CD4-positive, alpha-beta T cell (primary cell): Measurements from ENCODE around the gene RGL1. TPM values are rescaled to one million over a fixed set of nuclear protein-coding genes. Genes with fewer than 3 reads are reported as not detected.
A peak's percentile ranks its signal among the peaks of the same experiment; 100 is the strongest.

ENCODE experiments used
- ATAC-seq: fragments of 200-7000 bp; cut with Tn5 transposase; one replicate; pipeline ENCODE4 v1.10.0; 2022; ENCODE audit warnings: mild to moderate bottlenecking; ENCODE audit not compliant: poor library complexity
- CTCF ChIA-PET: fragments of 350-600 bp; sonication (Branson Sonifier 250); formaldehyde crosslinking; loops from one replicate; lab custom pipeline; 2021; ENCODE audit warnings: antibody characterized with exemption, inconsistent platforms; lab: Charles Lee
- POLR2A ChIA-PET: fragments of 350-600 bp; sonication (Branson Sonifier 250); formaldehyde crosslinking; loops from one replicate; lab custom pipeline; 2021; ENCODE audit warnings: antibody characterized with exemption, inconsistent platforms; lab: Charles Lee
- DNase-seq, 14 experiments: peaks; one replicate each; pipeline ENCODE4 v3.0.0-alpha.2; 2013 to 2020; ENCODE audit warnings: mixed read lengths in 2 of 14
- H3K27ac ChIP-seq, 2 donors: one replicate each; pipeline versions ENCODE4 v1.5.1 to v1.7.0; 2013; ENCODE audit warnings: low read length in 2 of 2, low read depth in 1 of 2, mild to moderate bottlenecking in 1 of 2
- H3K27me3 ChIP-seq, 2 experiments: 1 replicate in 1 of 2; 2 replicates in 1 of 2; pipeline versions ENCODE4 v1.6.1 to v1.7.0; 2013; ENCODE audit warnings: low read length in 2 of 2, control low read depth in 1 of 2, mild to moderate bottlenecking in 1 of 2, moderate library complexity in 1 of 2; ENCODE audit not compliant: insufficient read depth in 2 of 2, control insufficient read depth in 1 of 2
- H3K36me3 ChIP-seq: one replicate; pipeline ENCODE4 v1.6.1; 2013; ENCODE audit warnings: low read length, control low read depth; ENCODE audit not compliant: insufficient read depth
- H3K4me1 ChIP-seq: one replicate; pipeline ENCODE4 v1.6.1; 2013; ENCODE audit warnings: low read length, control low read depth; ENCODE audit not compliant: insufficient read depth
- H3K4me3 ChIP-seq: one replicate; pipeline ENCODE4 v1.5.1; 2013; ENCODE audit warnings: mild to moderate bottlenecking, low read length, moderate library complexity
- H3K9me3 ChIP-seq, 2 experiments: 1 replicate in 1 of 2; 2 replicates in 1 of 2; pipeline versions ENCODE4 v1.6.1 to v1.7.0; 2013; ENCODE audit warnings: low read length in 2 of 2, mild to moderate bottlenecking in 2 of 2, control low read depth in 1 of 2, moderate library complexity in 1 of 2; ENCODE audit not compliant: control insufficient read depth in 1 of 2, insufficient read depth in 1 of 2
- H3K27ac Mint-ChIP-seq: one replicate; pipeline ENCODE4 v1.8.0; 2020; ENCODE audit warnings: mixed read lengths
- H3K27me3 Mint-ChIP-seq: one replicate; pipeline ENCODE4 v1.8.0; 2021; ENCODE audit warnings: mixed read lengths
- H3K36me3 Mint-ChIP-seq: one replicate; pipeline ENCODE4 v1.8.0; 2021; ENCODE audit warnings: low read depth, mixed read lengths
- H3K4me1 Mint-ChIP-seq: one replicate; pipeline ENCODE4 v1.8.0; 2021; ENCODE audit warnings: low read depth, mixed read lengths
- H3K4me3 Mint-ChIP-seq: one replicate; pipeline ENCODE4 v1.8.0; 2020; ENCODE audit warnings: mild to moderate bottlenecking, mixed read lengths
- H3K9me3 Mint-ChIP-seq: one replicate; pipeline ENCODE4 v1.8.0; 2020; ENCODE audit warnings: mixed read lengths
- intact Hi-C, 2 experiments: fragments of 100-400 bp; cut with DNase I in 1 of 2; cut with micrococcal nuclease in 1 of 2; formaldehyde crosslinking; loops; one replicate each; pipeline versions ENCODE4 v1.15.1 to v1.9.0; 2023 to 2025; cut with DNase I, micrococcal nuclease
- total RNA-seq, 174 experiments: library from RNA in 2 of 174; stranded (reverse) in 2 of 174; gene quantifications; one replicate each; pipeline ENCODE4 v1.2.3 and lab custom pipeline; 2021 to 2026
- TF ChIP-seq, protein P1 (sequence below): fragments of 200-600 bp; IDR thresholded peaks from one replicate; pipeline ENCODE4 v1.8.0; 2022; ENCODE audit warnings: antibody characterized with exemption, mild to moderate bottlenecking

Gene RGL1
- total RNA-seq, 2 experiments from 2014 or later = 1.2 to 1.8 TPM

DNA sequence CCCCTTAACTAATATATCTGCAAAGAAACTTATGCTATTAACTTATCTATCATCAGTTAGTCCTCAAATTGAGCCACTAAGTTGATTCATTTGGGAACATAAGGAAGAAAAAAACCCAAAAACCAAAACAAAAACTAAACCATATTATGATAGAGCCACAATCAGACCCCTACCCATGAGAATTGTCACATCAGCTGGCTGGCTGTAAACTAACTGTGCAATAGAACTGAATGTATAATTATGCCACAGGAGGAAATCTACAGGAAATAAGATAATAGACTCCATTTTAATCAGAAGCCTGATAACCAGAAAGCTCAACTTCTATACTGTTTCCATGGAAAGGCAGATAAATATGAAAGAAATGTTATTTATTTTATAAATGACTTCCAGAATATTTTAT, 110.0 kb downstream of the RGL1 start:
- Mint-ChIP-seq H3K27ac (no peak overlapping the region), H3K4me3 (no peak overlapping the region)

DNA sequence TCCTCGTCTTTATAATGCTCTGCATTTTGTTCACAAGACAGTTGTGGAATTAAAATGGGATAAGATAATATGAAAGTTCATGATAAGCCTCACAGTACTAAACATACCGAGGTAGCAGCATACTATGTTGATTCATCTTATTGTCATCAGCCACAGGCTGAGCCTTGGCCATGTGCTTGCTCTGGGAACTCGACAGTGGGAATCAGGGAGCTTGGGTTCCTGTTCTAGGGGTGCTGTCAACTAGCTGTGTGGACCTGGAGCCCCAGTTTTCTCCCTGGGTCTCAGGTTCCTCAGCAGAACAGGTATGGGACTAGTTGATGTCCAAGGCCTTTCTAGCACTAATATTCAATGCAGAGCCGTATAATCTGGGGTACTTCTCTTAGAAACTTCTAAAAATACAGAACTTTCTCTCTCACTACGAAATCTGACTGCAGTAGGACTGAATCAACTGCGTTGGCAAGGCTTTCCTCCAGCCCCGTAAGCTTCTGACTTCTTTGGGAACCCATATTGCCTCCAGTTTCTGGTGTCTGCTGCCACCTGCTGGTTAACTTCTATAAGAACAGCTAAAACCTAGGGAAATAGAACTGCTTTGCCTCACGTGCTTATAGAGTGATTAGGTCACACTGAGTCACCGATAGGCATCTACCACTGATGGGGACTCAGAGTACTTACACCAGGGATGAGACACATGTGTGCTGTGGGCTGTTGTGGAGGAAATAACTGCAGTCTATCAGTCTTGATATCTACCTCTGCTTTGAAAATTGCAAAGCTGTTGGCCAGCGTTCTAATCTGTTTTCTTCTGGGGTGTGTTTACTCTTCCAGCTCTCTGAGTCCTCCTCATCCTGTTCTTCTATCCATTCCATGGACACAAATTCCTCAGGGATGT, 110.9 kb downstream of the RGL1 start:
- Mint-ChIP-seq H3K4me3 (no peak overlapping the region), H3K4me1 (peaks cover 11% of the 10 kb centered on the region), H3K27ac (no peak overlapping the region), H3K36me3 (peaks cover 8% of the 10 kb centered on the region), H3K27me3 (no peaks in the 10 kb centered on the region), H3K9me3 (no peaks in the 10 kb centered on the region)
- TF ChIP-seq, protein P1, sequence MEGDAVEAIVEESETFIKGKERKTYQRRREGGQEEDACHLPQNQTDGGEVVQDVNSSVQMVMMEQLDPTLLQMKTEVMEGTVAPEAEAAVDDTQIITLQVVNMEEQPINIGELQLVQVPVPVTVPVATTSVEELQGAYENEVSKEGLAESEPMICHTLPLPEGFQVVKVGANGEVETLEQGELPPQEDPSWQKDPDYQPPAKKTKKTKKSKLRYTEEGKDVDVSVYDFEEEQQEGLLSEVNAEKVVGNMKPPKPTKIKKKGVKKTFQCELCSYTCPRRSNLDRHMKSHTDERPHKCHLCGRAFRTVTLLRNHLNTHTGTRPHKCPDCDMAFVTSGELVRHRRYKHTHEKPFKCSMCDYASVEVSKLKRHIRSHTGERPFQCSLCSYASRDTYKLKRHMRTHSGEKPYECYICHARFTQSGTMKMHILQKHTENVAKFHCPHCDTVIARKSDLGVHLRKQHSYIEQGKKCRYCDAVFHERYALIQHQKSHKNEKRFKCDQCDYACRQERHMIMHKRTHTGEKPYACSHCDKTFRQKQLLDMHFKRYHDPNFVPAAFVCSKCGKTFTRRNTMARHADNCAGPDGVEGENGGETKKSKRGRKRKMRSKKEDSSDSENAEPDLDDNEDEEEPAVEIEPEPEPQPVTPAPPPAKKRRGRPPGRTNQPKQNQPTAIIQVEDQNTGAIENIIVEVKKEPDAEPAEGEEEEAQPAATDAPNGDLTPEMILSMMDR = peak; percentile 85
- ChIA-PET POLR2A (interaction anchor here (0.6 to 2.8 kb wide), 8 partner anchors 27 to 289 kb away, joined by 3 to 15 read pairs (median 5); partner anchors contain the start of genes APOBEC4 and TSEN15), CTCF (interaction anchor here (0.6 to 4.2 kb wide), 25 partner anchors 10 to 287 kb away, joined by 3 to 57 read pairs (median 3); partner anchors contain the start of genes APOBEC4 and TSEN15)
- Histone ChIP-seq H3K4me1 (peaks cover 9% of the 10 kb centered on the region), H3K27ac (no peak overlapping the region), H3K9me3 (no peaks in the 10 kb centered on the region), H3K4me3 (no peak overlapping the region), H3K36me3 (peaks cover 2% of the 10 kb centered on the region), H3K27me3 (no peaks in the 10 kb centered on the region)
- ATAC-seq (peak; percentile 94), DNase-seq (peak; percentile 43 to 90 (median 60))
- intact Hi-C loops = loop anchor here (1.0 to 10.0 kb wide), 7 partner anchors 136 to 634 kb away; partner anchors contain the start of gene TSEN15 (in 1 of the 2)

More for the DNA sequence above, 110.0 kb downstream of the RGL1 start:
- Mint-ChIP-seq H3K4me1 (peaks cover 11% of the 10 kb centered on the region), H3K9me3 (no peaks in the 10 kb centered on the region), H3K27me3 (no peaks in the 10 kb centered on the region), H3K36me3 (peaks cover 8% of the 10 kb centered on the region)
- TF ChIP-seq, protein P1 = no peak
- H3K27me3 ChIP-seq = no peaks in the 10 kb centered on the region
- H3K27ac ChIP-seq = no peak overlapping the region
- H3K9me3 ChIP-seq = no peaks in the 10 kb centered on the region
- CTCF ChIA-PET = interaction anchor here (0.9 to 4.2 kb wide), 5 partner anchors 12 to 261 kb away, joined by 3 to 57 read pairs (median 11); partner anchors contain the start of genes APOBEC4 and TSEN15
- POLR2A ChIA-PET = interaction anchor here (1.6 to 2.8 kb wide), 2 partner anchors 259 to 263 kb away, joined by 10 to 15 read pairs; partner anchors contain the start of gene APOBEC4
- ATAC-seq (no peak), DNase-seq (no peak)
- no peak overlapping the region for H3K4me3 ChIP-seq
- intact Hi-C loops = loop anchor here in 1 of 2 experiments (5.0 to 10.0 kb wide), 4 partner anchors 137 to 633 kb away; partner anchors contain the start of gene TSEN15
- H3K4me1 ChIP-seq = peaks cover 9% of the 10 kb centered on the region
- peaks cover 2% of the 10 kb centered on the region for H3K36me3 ChIP-seq

DNA sequence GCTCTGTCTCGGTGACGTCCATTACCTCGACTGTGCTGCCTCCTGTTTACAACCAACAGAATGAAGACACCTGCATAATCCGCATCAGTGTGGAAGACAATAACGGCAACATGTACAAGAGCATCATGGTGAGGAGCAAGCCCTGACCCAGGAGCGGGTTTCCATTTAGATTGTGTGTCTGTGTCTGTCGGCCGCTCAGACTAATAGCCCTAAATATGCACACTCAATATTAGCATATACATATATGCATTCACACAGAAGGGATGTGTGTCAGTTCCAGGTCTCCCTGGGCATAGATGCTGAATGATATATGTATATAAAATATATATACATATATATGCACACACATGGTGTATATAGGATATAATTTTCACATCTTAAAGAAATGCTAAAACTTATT, 111.7 kb downstream of the RGL1 start:
- DNase-seq (no peak), ATAC-seq (no peak)
- H3K4me1 Mint-ChIP-seq = peaks cover 11% of the 10 kb centered on the region
- H3K9me3 Mint-ChIP-seq = no peaks in the 10 kb centered on the region
- no peak overlapping the region for H3K27ac ChIP-seq
- TF ChIP-seq, protein P1 = no peak
- no peaks in the 10 kb centered on the region for H3K9me3 ChIP-seq
- H3K4me1 ChIP-seq = peaks cover 9% of the 10 kb centered on the region
- ChIA-PET CTCF (interaction anchor here (0.7 to 4.2 kb wide), 22 partner anchors 11 to 287 kb away, joined by 3 to 57 read pairs (median 4); partner anchors contain the start of genes APOBEC4 and TSEN15), POLR2A (interaction anchor here (1.1 to 2.8 kb wide), 6 partner anchors 28 to 289 kb away, joined by 4 to 15 read pairs (median 6); partner anchors contain the start of genes APOBEC4 and TSEN15)
- H3K27me3 ChIP-seq = no peaks in the 10 kb centered on the region
- no peak overlapping the region for H3K4me3 Mint-ChIP-seq
- intact Hi-C loops = loop anchor here (1.0 to 10.0 kb wide), 7 partner anchors 136 to 634 kb away; partner anchors contain the start of gene TSEN15 (in 1 of the 2)
- no peak overlapping the region for H3K27ac Mint-ChIP-seq
- H3K36me3 ChIP-seq = peaks cover 2% of the 10 kb centered on the region
- H3K36me3 Mint-ChIP-seq = peaks cover 8% of the 10 kb centered on the region
- H3K27me3 Mint-ChIP-seq = no peaks in the 10 kb centered on the region
- H3K4me3 ChIP-seq = no peak overlapping the region
